IPS-18c (cell line): ENCODE measurements around the gene ABITRAM.
"Not testable (repeated sequence)": the region's sequence is repeated elsewhere in the genome, so short reads cannot be mapped to it uniquely, and the experiment has no call there.

Experiments
- H3K4me3 ChIP-seq: 2 replicates; pipeline ENCODE4 v1.7.0; 2013; ENCODE audit warnings: low read depth, mild to moderate bottlenecking, low read length, moderate library complexity; ENCODE audit not compliant: insufficient read depth
- H3K9me3 ChIP-seq: one replicate; pipeline ENCODE4 v1.6.1; 2013; ENCODE audit warnings: mild to moderate bottlenecking, low read length, moderate library complexity; ENCODE audit not compliant: control insufficient read depth, insufficient read depth

Gene ABITRAM, protein sequence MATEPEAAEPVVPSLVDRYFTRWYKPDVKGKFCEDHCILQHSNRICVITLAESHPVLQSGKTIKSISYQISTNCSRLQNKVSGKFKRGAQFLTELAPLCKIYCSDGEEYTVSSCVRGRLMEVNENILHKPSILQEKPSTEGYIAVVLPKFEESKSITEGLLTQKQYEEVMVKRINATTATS

DNA sequence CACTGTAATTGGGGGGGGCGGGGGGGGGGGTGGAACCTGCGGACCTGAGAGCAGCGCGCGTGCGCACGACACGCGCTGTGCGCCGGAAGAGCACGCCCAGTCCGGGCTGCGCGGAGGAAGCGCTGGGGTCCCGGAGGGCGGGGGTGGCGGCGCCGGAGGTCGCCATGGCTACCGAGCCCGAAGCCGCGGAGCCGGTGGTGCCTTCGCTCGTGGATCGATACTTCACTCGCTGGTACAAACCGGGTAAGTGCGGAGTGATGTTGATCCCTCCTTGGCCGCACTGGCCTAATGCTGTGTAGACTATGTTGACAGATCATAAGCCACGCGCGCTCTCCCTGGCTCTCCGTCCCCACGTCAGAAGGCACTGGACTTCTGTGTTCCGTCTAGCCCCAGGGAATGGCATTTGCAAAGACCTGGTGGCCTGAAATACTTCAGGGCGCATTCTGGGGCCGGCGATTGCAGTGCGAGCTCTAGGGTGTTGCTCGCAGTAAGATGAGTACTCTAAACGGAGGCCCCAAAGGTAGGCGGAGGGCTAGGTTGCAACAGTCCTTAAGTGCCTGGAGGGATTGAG lies at the start of gene ABITRAM:
Gene ABITRAM, plus strand, starts transcription at position 78 of the 571 bp plus-strand sequence. Its CDS starts 87 bp downstream, at position 165.
- H3K9me3 ChIP-seq, result no peaks in the 10 kb centered on the region
- H3K4me3 ChIP-seq, result peak within 1 kb of the TSS; percentile 100

GRCh38 chr9:108884701-108885100 lies 49.5 kb upstream of the ABITRAM start:
- no peaks in the 10 kb centered on the region for H3K9me3 ChIP-seq
- no peak overlapping the region for H3K4me3 ChIP-seq

GRCh38 chr9:108885643-108886348 lies 48.4 kb upstream of the ABITRAM start:
- Histone ChIP-seq H3K9me3 (no peaks in the 10 kb centered on the region), H3K4me3 (no peak overlapping the region)

GRCh38 chr9:108886594-108887271 lies 47.5 kb upstream of the ABITRAM start:
- not testable (repeated sequence) for H3K4me3 ChIP-seq, H3K9me3 ChIP-seq

DNA sequence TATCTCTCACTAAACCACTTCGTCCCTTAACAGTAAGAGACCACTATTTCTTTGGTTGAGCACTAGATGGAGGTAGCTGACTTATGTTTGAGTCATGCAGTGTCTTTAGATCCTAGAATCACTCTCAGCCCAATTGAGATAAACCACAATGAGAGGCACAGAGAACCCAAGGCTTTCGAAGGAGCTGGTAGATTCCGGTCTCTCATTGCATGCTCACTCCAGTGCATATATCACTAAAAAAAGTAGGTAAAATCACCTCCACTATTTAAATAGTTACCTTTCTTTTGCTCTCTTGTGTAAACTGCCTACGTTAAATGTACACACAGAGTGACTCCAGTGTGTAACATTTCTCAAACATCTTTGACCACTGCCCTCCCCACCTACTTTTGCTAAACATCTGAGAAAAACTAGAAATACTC lies 44.5 kb upstream of the ABITRAM start:
- Histone ChIP-seq H3K9me3 (no peaks in the 10 kb centered on the region), H3K4me3 (no peak overlapping the region)

DNA sequence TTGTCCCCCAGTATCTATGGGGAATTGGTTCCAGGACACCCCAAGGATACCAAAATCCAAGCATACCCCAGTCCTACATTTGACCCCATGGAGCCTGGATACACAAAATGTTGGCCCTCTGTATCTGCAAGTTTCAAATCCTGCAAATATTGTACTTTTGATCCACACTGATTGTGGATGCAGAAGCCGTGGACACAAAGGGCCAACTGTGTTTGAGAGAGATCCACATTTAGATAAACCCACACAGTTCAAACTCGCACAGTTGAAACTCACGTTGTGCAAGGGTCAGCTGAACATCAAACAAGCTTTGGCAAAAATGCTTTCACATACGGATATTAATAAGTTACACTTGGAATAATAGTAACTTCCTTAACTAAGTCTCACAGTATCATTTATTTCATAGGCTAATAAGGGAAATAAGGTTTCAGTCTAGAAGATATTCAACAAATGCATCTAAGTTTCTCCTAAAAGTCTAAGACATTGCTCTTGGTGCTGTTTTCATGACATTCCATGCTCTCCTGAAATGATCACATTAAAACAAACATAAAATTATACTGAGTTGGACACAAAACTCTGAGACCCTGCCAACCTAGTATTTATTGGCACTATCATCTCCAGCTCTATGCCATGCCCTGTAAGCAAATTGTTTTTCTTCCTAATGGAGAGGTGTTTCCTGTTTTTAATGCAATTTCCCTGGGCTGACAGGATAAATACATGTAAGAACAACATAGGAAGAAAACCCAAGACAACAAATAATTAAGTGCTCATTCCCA lies 39.8 kb upstream of the ABITRAM start:
- Histone ChIP-seq H3K9me3 (no peaks in the 10 kb centered on the region), H3K4me3 (no peak overlapping the region)

DNA sequence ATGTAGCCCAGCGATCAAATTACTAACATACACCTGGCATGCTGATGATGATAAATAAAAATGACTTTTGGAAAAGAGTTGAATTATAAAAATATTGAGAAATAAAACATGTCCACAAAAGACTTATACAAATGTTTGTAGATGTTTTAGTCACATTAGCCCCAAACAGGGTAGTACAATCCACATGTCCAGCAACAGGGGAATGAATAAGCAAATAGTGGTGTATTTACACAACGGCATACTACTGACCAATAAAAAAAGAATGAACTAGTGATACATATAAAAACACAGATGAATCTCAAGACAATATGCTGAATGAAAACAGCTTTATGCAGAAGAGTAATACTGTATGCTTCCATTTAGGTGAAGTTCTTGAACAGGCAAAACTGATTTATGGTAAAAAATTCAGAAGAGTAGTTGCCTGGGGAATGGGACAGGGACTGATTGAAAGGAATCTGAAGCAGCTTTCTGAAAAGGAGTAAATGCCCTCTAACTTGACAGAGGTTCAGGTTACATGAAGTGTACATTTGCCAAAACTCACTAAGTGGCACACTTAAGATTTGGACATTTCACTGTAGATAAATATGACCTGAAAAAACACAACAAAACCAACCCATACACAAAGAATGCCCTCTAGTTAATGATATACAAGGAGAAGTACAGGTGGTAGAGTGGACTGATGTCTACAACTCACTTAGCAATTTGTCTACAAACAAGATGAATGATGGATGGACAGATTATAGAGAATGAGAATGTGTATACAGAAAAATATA lies 36.7 kb upstream of the ABITRAM start:
- H3K4me3 ChIP-seq, result no peak overlapping the region
- no peaks in the 10 kb centered on the region for H3K9me3 ChIP-seq

DNA sequence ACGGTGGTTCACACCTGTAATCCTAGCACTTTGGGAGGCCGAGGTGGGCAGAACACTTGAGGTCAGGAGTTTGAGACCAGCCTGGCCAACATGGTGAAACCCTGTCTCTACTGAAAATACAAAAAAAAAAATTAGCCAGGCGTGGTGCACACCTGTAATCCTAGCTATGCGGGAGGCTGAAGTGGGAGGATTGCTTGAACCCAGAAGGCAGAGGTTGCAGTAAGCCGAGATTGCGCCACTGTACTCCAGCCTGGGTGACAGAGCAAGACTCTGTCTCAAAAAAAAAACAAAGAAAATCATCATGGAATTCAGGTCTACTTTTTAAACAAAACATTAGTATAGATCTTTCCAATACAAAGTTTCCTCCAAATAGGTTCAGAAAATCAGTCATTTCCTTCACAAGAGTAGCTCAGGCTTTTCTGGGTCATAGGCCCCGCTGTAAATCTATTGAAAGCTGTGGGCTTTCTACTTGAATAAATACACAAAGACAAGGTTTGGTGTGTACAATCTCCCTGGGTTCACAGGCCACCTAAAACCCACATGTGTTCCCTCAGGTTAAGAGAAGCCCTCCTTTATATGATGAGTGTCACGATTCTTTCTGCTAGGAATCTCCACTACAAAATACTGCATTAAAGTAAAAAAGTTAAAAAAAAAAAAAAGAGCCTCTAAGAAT lies 35.0 kb upstream of the ABITRAM start:
- not testable (repeated sequence) for H3K9me3 ChIP-seq, H3K4me3 ChIP-seq

- no peaks in the 10 kb centered on the region for H3K9me3 ChIP-seq
Measured at GRCh38 chr9:108900176-108900575, 34.0 kb upstream of the ABITRAM start.

GRCh38 chr9:108903420-108904103 lies 30.6 kb upstream of the ABITRAM start:
- Histone ChIP-seq H3K9me3 (no peaks in the 10 kb centered on the region), H3K4me3 (no peak overlapping the region)

More at GRCh38 chr9:108900176-108900575, 34.0 kb upstream of the ABITRAM start:
- H3K4me3 ChIP-seq, result no peak overlapping the region

DNA sequence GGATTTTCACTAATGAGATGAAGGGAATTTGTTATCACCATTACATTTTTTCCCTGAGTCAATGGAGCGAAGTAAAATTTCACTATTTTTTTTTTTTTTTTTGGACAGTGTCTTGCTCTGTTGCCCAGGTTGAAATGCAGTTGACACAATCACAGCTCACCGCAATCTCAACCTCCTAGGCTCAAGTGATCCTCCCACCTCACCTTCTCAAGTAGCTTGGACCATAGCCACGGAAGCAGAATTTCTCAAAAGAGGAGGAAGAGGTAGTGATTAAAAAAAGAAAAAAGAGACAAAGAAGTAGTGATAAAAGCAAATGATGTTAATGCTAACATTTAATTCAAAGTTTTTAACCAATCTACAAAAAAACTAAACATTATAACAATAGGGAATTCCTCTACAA lies 30.0 kb upstream of the ABITRAM start:
- Histone ChIP-seq H3K4me3 (no peak overlapping the region), H3K9me3 (no peaks in the 10 kb centered on the region)

- no peaks in the 10 kb centered on the region for H3K9me3 ChIP-seq
Measured at GRCh38 chr9:108905494-108905893, 28.7 kb upstream of the ABITRAM start.

DNA sequence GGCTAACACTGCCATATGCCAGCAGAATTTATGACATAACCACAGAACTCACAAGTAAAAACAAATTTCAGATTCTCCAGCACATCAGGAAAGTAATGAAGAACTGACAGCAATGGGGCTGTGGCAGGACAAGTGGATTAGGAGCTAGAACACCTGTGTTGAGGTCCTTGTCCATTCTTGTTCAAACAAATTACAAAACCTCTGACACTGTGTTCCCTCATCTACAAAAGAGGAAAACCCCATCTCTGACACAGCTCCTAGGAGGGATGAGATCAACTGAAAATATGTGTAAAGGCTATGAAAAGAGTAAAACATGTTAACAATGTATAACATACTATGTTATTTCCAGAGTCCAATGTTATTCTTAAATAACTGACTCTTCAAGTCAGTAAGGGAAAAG lies 23.8 kb upstream of the ABITRAM start:
- no peaks in the 10 kb centered on the region for H3K9me3 ChIP-seq
- H3K4me3 ChIP-seq, result no peak overlapping the region

More at GRCh38 chr9:108905494-108905893, 28.7 kb upstream of the ABITRAM start:
- H3K4me3 ChIP-seq, result no peak overlapping the region

DNA sequence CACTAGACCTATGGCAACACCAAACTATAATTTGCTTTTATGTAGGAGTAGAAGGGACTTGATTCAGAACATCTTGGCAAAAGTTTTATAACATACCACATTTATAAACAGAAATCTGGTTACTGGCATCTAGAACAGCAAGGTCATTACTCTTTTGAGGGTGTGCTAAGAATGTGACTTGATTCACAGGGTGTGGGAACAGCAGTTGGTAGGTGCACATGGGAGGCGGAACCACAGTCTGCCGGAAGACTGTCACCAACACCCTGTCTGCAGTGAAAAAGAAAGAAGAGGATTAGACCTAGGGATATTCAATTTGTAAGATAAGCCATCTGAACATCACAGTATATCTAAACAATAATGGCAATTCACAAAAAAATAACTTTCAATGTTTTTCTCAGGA lies 23.3 kb upstream of the ABITRAM start:
- no peaks in the 10 kb centered on the region for H3K9me3 ChIP-seq
- H3K4me3 ChIP-seq, result no peak overlapping the region

- Histone ChIP-seq H3K9me3 (no peaks in the 10 kb centered on the region), H3K4me3 (no peak overlapping the region)
Measured at GRCh38 chr9:108911820-108912219, 22.4 kb upstream of the ABITRAM start.

- Histone ChIP-seq H3K9me3 (no peaks in the 10 kb centered on the region), H3K4me3 (no peak overlapping the region)
Measured at GRCh38 chr9:108913391-108913790, 20.8 kb upstream of the ABITRAM start.
